DOHH2 (cell line): Measurements from ENCODE around the gene TTC34.

Source experiments
- H3F3A ChIP-seq: fragments of 200-600 bp; sonication (generic), shearing (Covaris generic); 2 replicates; pipeline ENCODE4 v1.6.0; 2016; ENCODE audit warnings: antibody characterized with exemption, mild to moderate bottlenecking; ENCODE audit not compliant: control insufficient read depth, insufficient read depth
- H3K27ac ChIP-seq: fragments of 200-600 bp; sonication (generic); 2 replicates; pipeline ENCODE4 v1.5.1; 2014; ENCODE audit warnings: low read depth, mild to moderate bottlenecking, low read length, moderate library complexity
- H3K27me3 ChIP-seq: fragments of 200-600 bp; sonication (generic); 2 replicates; pipeline ENCODE4 v1.6.1; 2014; ENCODE audit warnings: mild to moderate bottlenecking, low read length, mixed read lengths; ENCODE audit not compliant: control insufficient read depth
- H3K36me3 ChIP-seq: fragments of 200-600 bp; sonication (generic); 2 replicates; pipeline ENCODE4 v1.6.1; 2014; ENCODE audit warnings: mild to moderate bottlenecking, low read length, moderate library complexity, mixed read lengths; ENCODE audit not compliant: control insufficient read depth
- H3K4me1 ChIP-seq: fragments of 200-600 bp; sonication (generic); 2 replicates; pipeline ENCODE4 v1.6.1; 2014; ENCODE audit warnings: mild to moderate bottlenecking, low read length, mixed read lengths; ENCODE audit not compliant: control insufficient read depth
- H3K4me2 ChIP-seq: fragments of 200-600 bp; sonication (generic); 2 replicates; pipeline ENCODE4 v1.6.0; 2014; ENCODE audit warnings: mild to moderate bottlenecking, low read length, moderate library complexity
- H3K4me3 ChIP-seq: fragments of 200-600 bp; sonication (generic); 2 replicates; pipeline ENCODE4 v1.5.1; 2014; ENCODE audit warnings: mild to moderate bottlenecking, low read length, mixed read lengths
- H3K79me2 ChIP-seq: fragments of 200-600 bp; sonication (generic); 2 replicates; pipeline ENCODE4 v1.6.1; 2014; ENCODE audit warnings: mild to moderate bottlenecking, low read length, mixed read lengths; ENCODE audit not compliant: control insufficient read depth
- H3K9me2 ChIP-seq: fragments of 200-600 bp; sonication (generic); replicated peaks from 2 replicates; pipeline ENCODE4 v1.6.1; 2014; ENCODE audit warnings: mild to moderate bottlenecking, low read length, mixed read lengths; ENCODE audit not compliant: control insufficient read depth
- H3K9me3 ChIP-seq: fragments of 200-600 bp; sonication (generic); 2 replicates; pipeline ENCODE4 v1.6.1; 2014; ENCODE audit warnings: antibody characterized with exemption, low read length, mixed read lengths; ENCODE audit not compliant: control insufficient read depth, insufficient read depth
- H4K20me1 ChIP-seq: fragments of 200-600 bp; sonication (generic); 2 replicates; pipeline ENCODE4 v1.6.0; 2014; ENCODE audit warnings: low read depth, mild to moderate bottlenecking, antibody characterized with exemption, low read length, moderate library complexity; ENCODE audit not compliant: control insufficient read depth, insufficient read depth
- EZH2phosphoT487 ChIP-seq: fragments of 200-600 bp; sonication (generic); IDR thresholded peaks from 2 replicates; pipeline ENCODE4 v1.6.1; 2017; ENCODE audit warnings: borderline replicate concordance, mild to moderate bottlenecking, antibody characterized with exemption, low read length, moderate library complexity, mixed read lengths
- TF ChIP-seq, protein P1 (sequence below): fragments of 200-600 bp; sonication (generic); IDR thresholded peaks from one replicate; pipeline ENCODE4 v1.5.1; 2014; ENCODE audit warnings: antibody characterized with exemption, mild to moderate bottlenecking, low read depth, low read length; ENCODE audit not compliant: poor library complexity, severe bottlenecking

Gene TTC34

GRCh38 chr1:2611031-2611501, 190.4 kb downstream of the TTC34 start:
- H3K27ac ChIP-seq: no peak overlapping the region
- no peaks in the 10 kb centered on the region for H3K9me2 ChIP-seq
- H3K9me3 ChIP-seq: no peaks in the 10 kb centered on the region; the same call in 1 of the 2 replicates
- H3K4me1 ChIP-seq: no peaks in the 10 kb centered on the region
- H3K79me2 ChIP-seq: no peaks in the 10 kb centered on the region
- H3K4me2 ChIP-seq: no peak overlapping the region
- peaks cover 13% of the 10 kb centered on the region for H3K27me3 ChIP-seq
- TF ChIP-seq EZH2phosphoT487: no peak
- TF ChIP-seq, protein P1, sequence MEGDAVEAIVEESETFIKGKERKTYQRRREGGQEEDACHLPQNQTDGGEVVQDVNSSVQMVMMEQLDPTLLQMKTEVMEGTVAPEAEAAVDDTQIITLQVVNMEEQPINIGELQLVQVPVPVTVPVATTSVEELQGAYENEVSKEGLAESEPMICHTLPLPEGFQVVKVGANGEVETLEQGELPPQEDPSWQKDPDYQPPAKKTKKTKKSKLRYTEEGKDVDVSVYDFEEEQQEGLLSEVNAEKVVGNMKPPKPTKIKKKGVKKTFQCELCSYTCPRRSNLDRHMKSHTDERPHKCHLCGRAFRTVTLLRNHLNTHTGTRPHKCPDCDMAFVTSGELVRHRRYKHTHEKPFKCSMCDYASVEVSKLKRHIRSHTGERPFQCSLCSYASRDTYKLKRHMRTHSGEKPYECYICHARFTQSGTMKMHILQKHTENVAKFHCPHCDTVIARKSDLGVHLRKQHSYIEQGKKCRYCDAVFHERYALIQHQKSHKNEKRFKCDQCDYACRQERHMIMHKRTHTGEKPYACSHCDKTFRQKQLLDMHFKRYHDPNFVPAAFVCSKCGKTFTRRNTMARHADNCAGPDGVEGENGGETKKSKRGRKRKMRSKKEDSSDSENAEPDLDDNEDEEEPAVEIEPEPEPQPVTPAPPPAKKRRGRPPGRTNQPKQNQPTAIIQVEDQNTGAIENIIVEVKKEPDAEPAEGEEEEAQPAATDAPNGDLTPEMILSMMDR: no peak
- no peaks in the 10 kb centered on the region for H4K20me1 ChIP-seq
- no peaks in the 10 kb centered on the region for H3F3A ChIP-seq
- H3K4me3 ChIP-seq: no peak overlapping the region
- H3K36me3 ChIP-seq: no peaks in the 10 kb centered on the region

- H3K9me2 ChIP-seq: no peaks in the 10 kb centered on the region
- TF ChIP-seq, protein P1: no peak
- no peak for TF ChIP-seq EZH2phosphoT487
- no peaks in the 10 kb centered on the region for H3F3A ChIP-seq
- H4K20me1 ChIP-seq: no peaks in the 10 kb centered on the region
- peaks cover 8% of the 10 kb centered on the region for H3K27me3 ChIP-seq
- H3K79me2 ChIP-seq: no peaks in the 10 kb centered on the region
- no peak overlapping the region for H3K27ac ChIP-seq
- H3K36me3 ChIP-seq: no peaks in the 10 kb centered on the region
- H3K4me2 ChIP-seq: no peak overlapping the region
- H3K4me3 ChIP-seq: no peak overlapping the region
- H3K9me3 ChIP-seq: no peaks in the 10 kb centered on the region; the same call in 1 of the 2 replicates
- no peaks in the 10 kb centered on the region for H3K4me1 ChIP-seq
These were observed 191.2 kb downstream of the TTC34 start for GRCh38 chr1:2610036-2610959.

DNA sequence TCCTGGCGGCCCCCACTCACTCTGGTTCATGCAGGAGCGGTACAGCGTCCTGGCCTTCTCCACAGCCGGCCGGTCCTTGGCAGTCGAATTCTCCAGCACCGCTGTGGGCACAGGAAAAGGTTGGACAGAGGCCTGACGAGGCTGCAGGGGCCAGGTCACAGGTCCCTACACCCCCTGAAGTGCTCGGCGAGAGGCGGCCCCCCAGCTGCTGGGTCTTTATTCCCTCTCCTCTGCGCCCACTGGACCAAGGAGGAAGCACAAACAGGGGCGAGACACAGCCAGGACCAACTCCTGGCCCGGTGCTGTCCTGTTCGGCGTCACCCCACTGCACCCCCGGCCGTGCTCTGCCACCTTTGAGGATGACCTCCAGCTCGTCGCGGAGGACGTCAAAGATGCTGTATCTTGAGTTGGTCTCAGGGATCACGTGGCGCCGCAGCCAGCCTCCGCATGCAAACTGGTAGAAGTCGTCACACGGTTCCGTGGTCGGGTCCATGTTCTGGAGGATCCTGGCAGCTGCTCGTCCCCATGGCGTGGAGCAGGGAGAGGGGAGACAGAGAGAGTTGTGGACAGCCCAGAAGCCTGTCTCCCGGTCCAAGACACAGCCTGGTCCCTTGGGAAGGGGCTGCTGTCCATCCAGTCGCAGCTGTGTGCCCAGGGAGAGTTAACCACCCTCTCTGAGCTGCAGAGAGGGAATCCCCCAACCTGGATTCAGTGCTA, 192.0 kb downstream of the TTC34 start:
- H3K9me2 ChIP-seq: no peaks in the 10 kb centered on the region
- no peaks in the 10 kb centered on the region for H3K4me1 ChIP-seq
- H4K20me1 ChIP-seq: no peaks in the 10 kb centered on the region
- H3K79me2 ChIP-seq: no peaks in the 10 kb centered on the region
- H3K9me3 ChIP-seq: no peaks in the 10 kb centered on the region; the same call in 1 of the 2 replicates
- no peaks in the 10 kb centered on the region for H3F3A ChIP-seq
- H3K4me3 ChIP-seq: no peak overlapping the region
- TF ChIP-seq, protein P1: no peak
- TF ChIP-seq EZH2phosphoT487: no peak
- no peak overlapping the region for H3K4me2 ChIP-seq
- no peak overlapping the region for H3K27ac ChIP-seq
- 0 out of 2 replicates have a peak, but pooled peaks cover 2% of the 10 kb centered on the region for H3K27me3 ChIP-seq
- H3K36me3 ChIP-seq: no peaks in the 10 kb centered on the region
